IPS-NIHi11 (cell line): ENCODE measurements around the gene NT5M.
A peak's percentile ranks its signal among the peaks of the same experiment; 100 is the strongest.
"Not testable (repeated sequence)": the region's sequence is repeated elsewhere in the genome, so short reads cannot be mapped to it uniquely, and the experiment has no call there.

Experiments
- DNase-seq: peaks from one replicate; pipeline ENCODE4 v3.0.0; 2012; ENCODE audit warnings: mixed read lengths, low spot score

NT5M gene

GRCh38 chr17:17377071-17377967 lies 74.1 kb downstream of the NT5M start:
- DNase-seq, result no peak

- no peak for DNase-seq
These were observed 76.2 kb downstream of the NT5M start for GRCh38 chr17:17379197-17379991.

- DNase-seq, result no peak
These were observed 77.2 kb downstream of the NT5M start for GRCh38 chr17:17380145-17380925.

GRCh38 chr17:17381446-17382064 lies 78.4 kb downstream of the NT5M start:
- DNase-seq, result no peak

- no peak for DNase-seq
These were observed 78.9 kb downstream of the NT5M start for GRCh38 chr17:17382065-17382459.

- DNase-seq, result no peak
These were observed 79.8 kb downstream of the NT5M start for GRCh38 chr17:17382971-17383370.

GRCh38 chr17:17383431-17384290 lies 80.5 kb downstream of the NT5M start:
- DNase-seq, result not testable (repeated sequence)

GRCh38 chr17:17384291-17384615 lies 81.1 kb downstream of the NT5M start:
- DNase-seq, result no peak

- DNase-seq, result no peak
These were observed 81.8 kb downstream of the NT5M start for GRCh38 chr17:17384961-17385360.

- no peak for DNase-seq
These were observed 82.3 kb downstream of the NT5M start for GRCh38 chr17:17385491-17385890.

- no peak for DNase-seq
These were observed 83.1 kb downstream of the NT5M start for GRCh38 chr17:17386094-17386800.

- no peak for DNase-seq
These were observed 83.9 kb downstream of the NT5M start for GRCh38 chr17:17387017-17387497.

- peak; percentile 83 for DNase-seq
These were observed 84.6 kb downstream of the NT5M start for GRCh38 chr17:17387498-17388362.

GRCh38 chr17:17388657-17389496 lies 85.7 kb downstream of the NT5M start:
- DNase-seq, result no peak

GRCh38 chr17:17391668-17392370 lies 88.6 kb downstream of the NT5M start:
- DNase-seq, result no peak

- DNase-seq, result no peak
These were observed 90.8 kb downstream of the NT5M start for GRCh38 chr17:17393976-17394375.

GRCh38 chr17:17394494-17394893 lies 91.3 kb downstream of the NT5M start:
- DNase-seq, result no peak
